Measurements from ENCODE around the gene MRPS2. TPM values are rescaled to one million over a fixed set of nuclear protein-coding genes. Genes with fewer than 3 reads are reported as not detected.

The MRPS2 gene
- total RNA-seq, 1 donor from 2014 or later, result 38.4 TPM

- H3K36me3 Mint-ChIP-seq, result peaks cover 4% of the 10 kb centered on the region
- TF ChIP-seq CTCF (IDR thresholded peaks at IDR 0.05; ENCODE audit: unreplicated experiment), result no peak
- H3K27ac Mint-ChIP-seq, result peak within 1 kb of the TSS; percentile 88
- DNase-seq (ENCODE audit: low spot score in 2 of 2, unreplicated experiment in 2 of 2), result no peak
- no peaks in the 10 kb centered on the region for H3K27me3 Mint-ChIP-seq (ENCODE audit: low read depth)
- H3K4me3 Mint-ChIP-seq, result peak within 1 kb of the TSS; percentile 93
- H3K9me3 Mint-ChIP-seq, result no peaks in the 10 kb centered on the region
- peaks cover 10% of the 10 kb centered on the region for H3K4me1 Mint-ChIP-seq
These were observed 20.9 kb upstream of the MRPS2 start, which contains the start of gene PPP1R26 for GRCh38 chr9:135479469-135480052. PPP1R26 (plus strand) TSS chr9:135479782; CDS start chr9:135484511, 4,729 bp downstream.

GRCh38 chr9:135480071-135480939, 20.2 kb upstream of the MRPS2 start:
- no peaks in the 10 kb centered on the region for H3K27me3 Mint-ChIP-seq (ENCODE audit: low read depth)
- no peaks in the 10 kb centered on the region for H3K9me3 Mint-ChIP-seq
- DNase-seq (ENCODE audit: low spot score in 2 of 2, unreplicated experiment in 2 of 2), result peak in 1 of 2 experiments; percentile 58
- peaks cover 10% of the 10 kb centered on the region for H3K4me1 Mint-ChIP-seq
- peaks cover 10% of the 10 kb centered on the region for H3K36me3 Mint-ChIP-seq
- peak overlapping the region; percentile 68 for H3K4me3 Mint-ChIP-seq
- H3K27ac Mint-ChIP-seq, result peak overlapping the region; percentile 34
- TF ChIP-seq CTCF (IDR thresholded peaks at IDR 0.05; ENCODE audit: unreplicated experiment), result no peak

GRCh38 chr9:135480940-135481310, 19.6 kb upstream of the MRPS2 start:
- Mint-ChIP-seq H3K4me1 (peaks cover 10% of the 10 kb centered on the region), H3K27ac (peak overlapping the region; percentile 34)

GRCh38 chr9:135482015-135482754, 18.3 kb upstream of the MRPS2 start:
- H3K4me3 Mint-ChIP-seq, result peak overlapping the region; percentile 36
- no peaks in the 10 kb centered on the region for H3K27me3 Mint-ChIP-seq (ENCODE audit: low read depth)
- H3K4me1 Mint-ChIP-seq, result peaks cover 10% of the 10 kb centered on the region
- no peaks in the 10 kb centered on the region for H3K9me3 Mint-ChIP-seq
- H3K27ac Mint-ChIP-seq, result no peak overlapping the region
- no peak for TF ChIP-seq CTCF (IDR thresholded peaks at IDR 0.05; ENCODE audit: unreplicated experiment)
- H3K36me3 Mint-ChIP-seq, result peaks cover 13% of the 10 kb centered on the region
- no peak for DNase-seq (ENCODE audit: low spot score in 2 of 2, unreplicated experiment in 2 of 2)

More at GRCh38 chr9:135480940-135481310, 19.6 kb upstream of the MRPS2 start:
- no peaks in the 10 kb centered on the region for H3K27me3 Mint-ChIP-seq (ENCODE audit: low read depth)
- no peak for TF ChIP-seq CTCF (IDR thresholded peaks at IDR 0.05; ENCODE audit: unreplicated experiment)
- peaks cover 13% of the 10 kb centered on the region for H3K36me3 Mint-ChIP-seq
- H3K9me3 Mint-ChIP-seq, result no peaks in the 10 kb centered on the region
- peak overlapping the region; percentile 68 for H3K4me3 Mint-ChIP-seq
- DNase-seq (ENCODE audit: low spot score in 2 of 2, unreplicated experiment in 2 of 2), result no peak

GRCh38 chr9:135484460-135485277, 15.8 kb upstream of the MRPS2 start:
- H3K36me3 Mint-ChIP-seq, result peaks cover 13% of the 10 kb centered on the region

More at GRCh38 chr9:135484460-135485277, 15.8 kb upstream of the MRPS2 start:
- H3K4me3 Mint-ChIP-seq, result no peak overlapping the region
- no peaks in the 10 kb centered on the region for H3K27me3 Mint-ChIP-seq (ENCODE audit: low read depth)
- DNase-seq (ENCODE audit: low spot score in 2 of 2, unreplicated experiment in 2 of 2), result no peak
- no peak for TF ChIP-seq CTCF (IDR thresholded peaks at IDR 0.05; ENCODE audit: unreplicated experiment)
- H3K27ac Mint-ChIP-seq, result no peak overlapping the region
- H3K4me1 Mint-ChIP-seq, result peaks cover 4% of the 10 kb centered on the region
- no peaks in the 10 kb centered on the region for H3K9me3 Mint-ChIP-seq

Data from mesothelial cell of epicardium (in vitro differentiated cells).